ENCODE results near the gene RGS6. TPM values are rescaled to one million over a fixed set of nuclear protein-coding genes. Genes with fewer than 3 reads are reported as not detected.

The RGS6 gene
- total and polyA plus RNA-seq, 4 donors, result 0.06 to 5.3 (median 0.17) TPM; not detected in 1

GRCh38 chr14:72026536-72026935 is 94.3 kb downstream of the RGS6 start:
- no peak for DNase-seq (ENCODE audit: low spot score)
- Histone ChIP-seq H3K9ac (ENCODE audit: low read depth in 1 of 2, low read length in 2 of 2) (no peak overlapping the region), H3K4me3 (ENCODE audit: low read depth in 1 of 3, low read length in 3 of 3) (no peak overlapping the region), H3K9me3 (ENCODE audit: control insufficient read depth in 4 of 4, low read length in 3 of 4) (no peaks in the 10 kb centered on the region), H3K36me3 (ENCODE audit: control insufficient read depth in 4 of 4, insufficient read depth in 3 of 4, low read depth in 1 of 4, low read length in 3 of 4) (no peaks in the 10 kb centered on the region), H3K4me1 (ENCODE audit: control insufficient read depth in 4 of 4, insufficient read depth in 4 of 4, low read length in 3 of 4) (no peaks in the 10 kb centered on the region), H3K27me3 (ENCODE audit: control insufficient read depth in 4 of 4, insufficient read depth in 4 of 4, low read length in 3 of 4) (peaks cover 0 to 4% (median 0%) of the 10 kb centered on the region in 4 donors), H3K27ac (ENCODE audit: low read depth in 1 of 2, low read length in 2 of 2) (no peak overlapping the region)
- WGBS, result 29% methylated on average over 2 of the region's 2 CpGs
- TF ChIP-seq GABPA (IDR thresholded peaks at IDR 0.05 in 1 of 2, conservative IDR thresholded peaks at IDR 0.05 in 1 of 2), result no peak

GRCh38 chr14:72027061-72027460 is 94.8 kb downstream of the RGS6 start:
- TF ChIP-seq HNF4G (IDR thresholded peaks at IDR 0.05), result no peak
- no peak for TF ChIP-seq REST (IDR thresholded peaks at IDR 0.05)
- TF ChIP-seq RAD21 (IDR thresholded peaks at IDR 0.05), result no peak
- TF ChIP-seq CTCF (IDR thresholded peaks at IDR 0.05; ENCODE audit: low read depth, low read length, missing input control), result no peak
- no peak for TF ChIP-seq TAF1 (conservative IDR thresholded peaks at IDR 0.05)
- no peak for TF ChIP-seq NR2F2 (IDR thresholded peaks at IDR 0.05)
- TF ChIP-seq JUND (IDR thresholded peaks at IDR 0.05), result no peak
- TF ChIP-seq GABPA (IDR thresholded peaks at IDR 0.05 in 1 of 2, conservative IDR thresholded peaks at IDR 0.05 in 1 of 2), result no peak
- TF ChIP-seq EGR1 (IDR thresholded peaks at IDR 0.05; ENCODE audit: low read depth in 2 of 2), result no peak
- no peak for TF ChIP-seq RXRA (IDR thresholded peaks at IDR 0.05)
- no peak for TF ChIP-seq FOXA2 (IDR thresholded peaks at IDR 0.05)
- TF ChIP-seq ZBTB33 (IDR thresholded peaks at IDR 0.05), result no peak
- TF ChIP-seq FOXA1 (IDR thresholded peaks at IDR 0.05), result no peak
- WGBS, result 66% methylated on average over 1 of the region's 1 CpG

More at GRCh38 chr14:72027061-72027460, 94.8 kb downstream of the RGS6 start:
- Histone ChIP-seq H3K36me3 (ENCODE audit: control insufficient read depth in 4 of 4, insufficient read depth in 3 of 4, low read depth in 1 of 4, low read length in 3 of 4) (no peaks in the 10 kb centered on the region), H3K4me3 (ENCODE audit: low read depth in 1 of 3, low read length in 3 of 3) (no peak overlapping the region), H3K4me1 (ENCODE audit: control insufficient read depth in 4 of 4, insufficient read depth in 4 of 4, low read length in 3 of 4) (no peaks in the 10 kb centered on the region), H3K27ac (ENCODE audit: low read depth in 1 of 2, low read length in 2 of 2) (no peak overlapping the region), H3K9me3 (ENCODE audit: control insufficient read depth in 4 of 4, low read length in 3 of 4) (no peaks in the 10 kb centered on the region), H3K9ac (ENCODE audit: low read depth in 1 of 2, low read length in 2 of 2) (no peak overlapping the region), H3K27me3 (ENCODE audit: control insufficient read depth in 4 of 4, insufficient read depth in 4 of 4, low read length in 3 of 4) (peaks cover 0 to 8% (median 0%) of the 10 kb centered on the region in 4 donors)
- no peak for DNase-seq (ENCODE audit: low spot score)
